K562 (cell line): ENCODE data around the gene CD164. TPM values are rescaled to one million over a fixed set of nuclear protein-coding genes. Genes with fewer than 3 reads are reported as not detected.

Source experiments
- ATAC-seq: fragments of 200-7000 bp; cut with Tn5 transposase; 3 replicates; pipeline ENCODE4 v1.9.1; 2020; ENCODE audit warnings: moderate library complexity
- BruUV-seq: library from RNA; stranded (reverse); fragments of 400-500 nt; replicated peaks from 2 replicates; lab custom pipeline; 2021; lab: Mats Ljungman, UMichigan
- CTCF ChIA-PET: fragments of 300-600 bp; formaldehyde crosslinking; extraction: SDS; loops from one replicate; lab custom pipeline; 2021; ENCODE audit warnings: low intra/inter-chr PET ratio; lab: Yijun Ruan, JAX
- POLR2A ChIA-PET: fragments of 300-600, 350-650 bp; sonication (Branson Sonifier 250); formaldehyde crosslinking; extraction: SDS; loops from one replicate; lab custom pipeline; 2021; ENCODE audit warnings: antibody characterized with exemption, inconsistent platforms; lab: Yijun Ruan, JAX
- DNase-seq, 4 experiments: peaks; one replicate each; pipeline versions ENCODE4 v3.0.0 to v3.0.0-alpha.2; 2011 to 2018; ENCODE audit warnings: low spot score in 3 of 4, mixed read lengths in 3 of 4; ENCODE audit errors: extremely low read depth in 1 of 4
- FAIRE-seq: peaks from 2 replicates; lab custom pipeline; 2011; peaks lifted over from hg19 to GRCh38; lab: Jason Lieb, UNC
- H2AFZ ChIP-seq: 2 replicates; pipeline ENCODE4 v1.6.0; 2011; ENCODE audit warnings: low read depth, low read length, control low read depth, inconsistent platforms
- H3K27ac ChIP-seq: fragments of 200-600 bp; 3 replicates; pipeline ENCODE4 v1.8.0; 2011; ENCODE audit warnings: low read depth, mild to moderate bottlenecking, control low read depth, inconsistent platforms, low read length, moderate library complexity, mixed read lengths; ENCODE audit errors: extremely low read depth
- H3K27me3 ChIP-seq, 2 experiments: fragments of 300-600 bp in 1 of 2; 2 replicates in 1 of 2; 3 replicates in 1 of 2; pipeline versions ENCODE4 v1.6.0 to v1.8.0; 2011; ENCODE audit warnings: inconsistent platforms in 2 of 2, low read length in 2 of 2, mild to moderate bottlenecking in 1 of 2, mixed read lengths in 1 of 2, moderate library complexity in 1 of 2; ENCODE audit not compliant: control insufficient read depth in 2 of 2, insufficient read depth in 2 of 2
- H3K36me3 ChIP-seq: fragments of 300-600 bp; 3 replicates; pipeline ENCODE4 v1.8.0; 2011; ENCODE audit warnings: mild to moderate bottlenecking, low read length, inconsistent platforms; ENCODE audit not compliant: control insufficient read depth, insufficient read depth
- H3K4me1 ChIP-seq, 2 experiments: fragments of 200-600 bp in 1 of 2; replicated peaks in 1 of 2; 2 replicates in 1 of 2; 3 replicates in 1 of 2; pipeline versions ENCODE4 v1.5.1 to v1.8.0; 2011; ENCODE audit warnings: inconsistent platforms in 2 of 2, low read length in 2 of 2, mild to moderate bottlenecking in 1 of 2, mixed read lengths in 1 of 2, moderate library complexity in 1 of 2; ENCODE audit not compliant: control insufficient read depth in 2 of 2, insufficient read depth in 2 of 2
- H3K4me2 ChIP-seq: 2 replicates; pipeline ENCODE4 v1.6.1; 2011; ENCODE audit warnings: low read length, control low read depth, inconsistent platforms, mixed read lengths; ENCODE audit not compliant: insufficient read depth
- H3K4me3 ChIP-seq: fragments of 200-600 bp; sonication (generic), shearing (Covaris generic); 2 replicates; pipeline ENCODE4 v1.5.1; 2016; ENCODE audit warnings: control low read depth, inconsistent platforms
- H3K79me2 ChIP-seq: fragments of 200-600 bp; 3 replicates; pipeline ENCODE4 v1.8.0; 2011; ENCODE audit warnings: low read length, inconsistent platforms; ENCODE audit not compliant: control insufficient read depth, insufficient read depth
- H3K9ac ChIP-seq, 2 experiments: 2 replicates each; pipeline versions ENCODE4 v1.6.0 to v1.6.1; 2011; ENCODE audit warnings: low read depth in 2 of 2, low read length in 2 of 2, control low read depth in 1 of 2, inconsistent platforms in 1 of 2, mild to moderate bottlenecking in 1 of 2, mixed read lengths in 1 of 2; ENCODE audit not compliant: insufficient read depth in 1 of 2
- H3K9me1 ChIP-seq: one replicate; pipeline ENCODE4 v1.6.0; 2011; ENCODE audit warnings: inconsistent platforms, mild to moderate bottlenecking, low read length, moderate library complexity; ENCODE audit not compliant: control insufficient read depth, insufficient read depth
- H3K9me3 ChIP-seq: replicated peaks from 2 replicates; pipeline ENCODE4 v1.5.1; 2011; ENCODE audit warnings: low read depth, low read length, inconsistent platforms; ENCODE audit not compliant: control insufficient read depth, insufficient read depth
- H4K20me1 ChIP-seq: replicated peaks from 2 replicates; pipeline ENCODE4 v1.6.1; 2011; ENCODE audit warnings: low read length, inconsistent platforms, mixed read lengths; ENCODE audit not compliant: control insufficient read depth, insufficient read depth
- CXXC5 ChIP-seq: fragments of 250-450 bp; sonication (Bioruptor Pico); IDR thresholded peaks from 2 replicates; pipeline ENCODE4 v1.8.0; 2022; ENCODE audit warnings: inconsistent platforms, mild to moderate bottlenecking, moderate library complexity
- ID3 ChIP-seq, 2 experiments: fragments of 250-450 bp in 1 of 2; fragments of 450-650 bp in 1 of 2; sonication (Bioruptor Pico) in 1 of 2; IDR thresholded peaks; 2 replicates each; pipeline versions ENCODE4 v1.6.1 to v1.8.0; 2016 to 2021; ENCODE audit warnings: mild to moderate bottlenecking in 2 of 2, moderate library complexity in 2 of 2, missing compliant biosample characterization in 1 of 2, missing genetic modification characterization in 1 of 2
- NR2C2 ChIP-seq, 2 experiments: fragments of 200-800 bp in 1 of 2; sonication (Bioruptor generic) in 1 of 2; sonication (generic) in 1 of 2; formaldehyde crosslinking in 1 of 2; IDR thresholded peaks; 2 replicates each; pipeline versions ENCODE4 v1.6.1 to v1.8.0; 2016 to 2022; ENCODE audit warnings: mild to moderate bottlenecking in 1 of 2, missing compliant biosample characterization in 1 of 2, missing genetic modification characterization in 1 of 2, missing genetic modification reagents in 1 of 2
- SMAD4 ChIP-seq: fragments of 250-450 bp; sonication (Bioruptor Pico); conservative IDR thresholded peaks from 2 replicates; pipeline ENCODE4 v1.8.0; 2021; ENCODE audit warnings: inconsistent platforms, mild to moderate bottlenecking, moderate library complexity
- ZNF589 ChIP-seq: fragments of 200-800 bp; sonication (Bioruptor generic); IDR thresholded peaks from 2 replicates; pipeline ENCODE4 v1.6.1; 2016; ENCODE audit warnings: low read depth, missing genetic modification characterization, missing compliant biosample characterization
- WGBS: fragments of 100-300 bp; shearing (Covaris generic); methylation state at CpG from one replicate; pipeline ENCODE4 v1.1.6; 2016; ENCODE audit warnings: low coverage, mixed read lengths; ENCODE audit not compliant: insufficient coverage; ENCODE audit errors: missing lambda C conversion rate; 5-methylcytosine and 5-hydroxymethylcytosine counted together
- in situ Hi-C: fragments of 300-500 bp; cut with MboI; formaldehyde crosslinking; loops from 4 replicates; pipeline ENCODE4 v1.15.0; 2018; ENCODE audit warnings: inconsistent platforms, mixed read lengths
- intact Hi-C: fragments of 100-400 bp; cut with micrococcal nuclease; formaldehyde crosslinking; loops from 2 replicates; pipeline ENCODE4 v1.14.2; 2022
- polyA plus RNA-seq, 8 experiments: library from polyadenylated mRNA; depleted of rRNA in 4 of 8; stranded (reverse) in 5 of 8; unstranded in 3 of 8; fragments of >200 nt; fragmentation: Nextera tagmentation in 2 of 8; fragmentation: Illumina TruSeq in 1 of 8; extraction: Ambion mirVana in 2 of 8; extraction: Trizol in 1 of 8; gene quantifications; 2 replicates each; pipeline versions ENCODE4 v1.2.1 to v1.2.3, GENCODE V29; 2011 to 2014; ENCODE audit warnings: inconsistent platforms in 1 of 8, missing spikeins in 1 of 8
- total RNA-seq, 7 experiments: library from RNA; depleted of rRNA in 6 of 7; stranded (reverse); fragments of >200 nt in 6 of 7; fragmentation: Illumina TruSeq in 2 of 7; extraction: Trizol in 2 of 7; gene quantifications; 2 replicates each; pipeline versions ENCODE4 v1.2.1 to v1.2.3, GENCODE V29; 2011 to 2021; ENCODE audit warnings: low replicate concordance in 1 of 7
- TF ChIP-seq, protein P1 (sequence below): IDR thresholded peaks from 2 replicates; pipeline ENCODE4 v1.6.1; 2012; ENCODE audit warnings: low read depth, low read length, improper control_type of control experiment, borderline replicate concordance
- TF ChIP-seq, protein P2 (sequence below): fragments of 250-450 bp; sonication (Bioruptor Pico); IDR thresholded peaks from 2 replicates; pipeline ENCODE4 v1.8.0; 2021; ENCODE audit warnings: moderate library complexity, mild to moderate bottlenecking, inconsistent platforms
- TF ChIP-seq, protein P3 (sequence below): fragments of 450-650 bp; IDR thresholded peaks from 2 replicates; pipeline ENCODE4 v1.6.1; 2017; ENCODE audit warnings: antibody characterized with exemption, mild to moderate bottlenecking

CD164 gene
- total and polyA plus RNA-seq, 9 of the 15 experiments (the other 6 are each of a cell fraction or from before 2014, with no cell fraction given): 79.5 to 317 (median 165) TPM

DNA sequence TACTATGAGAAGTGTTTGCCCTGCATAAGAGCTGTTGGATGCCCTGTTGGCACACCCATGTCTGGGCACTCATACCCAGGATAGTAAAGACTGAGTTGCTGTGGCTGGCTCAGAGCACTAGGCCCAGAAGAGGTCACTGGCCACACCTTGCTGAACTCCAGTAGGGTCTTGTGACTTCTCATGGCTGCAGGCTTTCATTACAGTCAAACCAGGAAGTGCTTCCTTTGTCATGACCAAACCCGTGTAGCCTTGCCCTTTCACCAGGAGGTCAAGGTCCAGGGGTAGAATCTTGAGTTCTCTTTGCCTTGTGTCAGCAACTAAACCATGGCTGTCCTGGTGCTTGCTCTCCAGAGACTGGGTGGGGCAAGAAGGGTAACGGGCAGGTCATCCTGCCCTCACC is 49.5 kb downstream of the CD164 start:
- CTCF ChIA-PET: no interaction called here
- Histone ChIP-seq H3K4me3 (no peak overlapping the region), H3K4me1 (peaks cover 0 to 12% of the 10 kb centered on the region in 2 experiments; a peak in 3 of 5 replicates), H3K36me3 (no peaks in the 10 kb centered on the region)
- TF ChIP-seq ID3 (CRISPR knock-in tag; IDR thresholded peaks at IDR 0.05) (no peak), ID3 (tag; IDR thresholded peaks at IDR 0.05) (0 out of 2 replicates have a peak, but pooled peaks have one; percentile 33), CXXC5 (peak; percentile 15; the same call in 1 of the 2 replicates), NR2C2 (CRISPR knock-in tag; IDR thresholded peaks at IDR 0.05) (no peak), NR2C2 (tag; IDR thresholded peaks at IDR 0.05) (peak; percentile 43; the same call in 1 of the 2 replicates), ZNF589 (CRISPR knock-in tag) (0 out of 2 replicates have a peak, but pooled peaks have one; percentile 35), SMAD4 (CRISPR knock-in tag) (peak; percentile 28; the same call in 1 of the 2 replicates)
- TF ChIP-seq, protein P1, sequence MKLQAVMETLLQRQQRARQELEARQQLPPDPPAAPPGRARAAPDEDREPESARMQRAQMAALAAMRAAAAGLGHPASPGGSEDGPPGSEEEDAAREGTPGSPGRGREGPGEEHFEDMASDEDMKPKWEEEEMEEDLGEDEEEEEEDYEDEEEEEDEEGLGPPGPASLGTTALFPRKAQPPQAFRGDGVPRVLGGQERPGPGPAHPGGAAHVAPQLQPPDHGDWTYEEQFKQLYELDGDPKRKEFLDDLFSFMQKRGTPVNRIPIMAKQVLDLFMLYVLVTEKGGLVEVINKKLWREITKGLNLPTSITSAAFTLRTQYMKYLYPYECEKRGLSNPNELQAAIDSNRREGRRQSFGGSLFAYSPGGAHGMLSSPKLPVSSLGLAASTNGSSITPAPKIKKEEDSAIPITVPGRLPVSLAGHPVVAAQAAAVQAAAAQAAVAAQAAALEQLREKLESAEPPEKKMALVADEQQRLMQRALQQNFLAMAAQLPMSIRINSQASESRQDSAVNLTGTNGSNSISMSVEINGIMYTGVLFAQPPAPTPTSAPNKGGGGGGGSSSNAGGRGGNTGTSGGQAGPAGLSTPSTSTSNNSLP: no peak
- TF ChIP-seq, protein P2, sequence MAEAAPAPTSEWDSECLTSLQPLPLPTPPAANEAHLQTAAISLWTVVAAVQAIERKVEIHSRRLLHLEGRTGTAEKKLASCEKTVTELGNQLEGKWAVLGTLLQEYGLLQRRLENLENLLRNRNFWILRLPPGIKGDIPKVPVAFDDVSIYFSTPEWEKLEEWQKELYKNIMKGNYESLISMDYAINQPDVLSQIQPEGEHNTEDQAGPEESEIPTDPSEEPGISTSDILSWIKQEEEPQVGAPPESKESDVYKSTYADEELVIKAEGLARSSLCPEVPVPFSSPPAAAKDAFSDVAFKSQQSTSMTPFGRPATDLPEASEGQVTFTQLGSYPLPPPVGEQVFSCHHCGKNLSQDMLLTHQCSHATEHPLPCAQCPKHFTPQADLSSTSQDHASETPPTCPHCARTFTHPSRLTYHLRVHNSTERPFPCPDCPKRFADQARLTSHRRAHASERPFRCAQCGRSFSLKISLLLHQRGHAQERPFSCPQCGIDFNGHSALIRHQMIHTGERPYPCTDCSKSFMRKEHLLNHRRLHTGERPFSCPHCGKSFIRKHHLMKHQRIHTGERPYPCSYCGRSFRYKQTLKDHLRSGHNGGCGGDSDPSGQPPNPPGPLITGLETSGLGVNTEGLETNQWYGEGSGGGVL: no peak
- TF ChIP-seq, protein P3, sequence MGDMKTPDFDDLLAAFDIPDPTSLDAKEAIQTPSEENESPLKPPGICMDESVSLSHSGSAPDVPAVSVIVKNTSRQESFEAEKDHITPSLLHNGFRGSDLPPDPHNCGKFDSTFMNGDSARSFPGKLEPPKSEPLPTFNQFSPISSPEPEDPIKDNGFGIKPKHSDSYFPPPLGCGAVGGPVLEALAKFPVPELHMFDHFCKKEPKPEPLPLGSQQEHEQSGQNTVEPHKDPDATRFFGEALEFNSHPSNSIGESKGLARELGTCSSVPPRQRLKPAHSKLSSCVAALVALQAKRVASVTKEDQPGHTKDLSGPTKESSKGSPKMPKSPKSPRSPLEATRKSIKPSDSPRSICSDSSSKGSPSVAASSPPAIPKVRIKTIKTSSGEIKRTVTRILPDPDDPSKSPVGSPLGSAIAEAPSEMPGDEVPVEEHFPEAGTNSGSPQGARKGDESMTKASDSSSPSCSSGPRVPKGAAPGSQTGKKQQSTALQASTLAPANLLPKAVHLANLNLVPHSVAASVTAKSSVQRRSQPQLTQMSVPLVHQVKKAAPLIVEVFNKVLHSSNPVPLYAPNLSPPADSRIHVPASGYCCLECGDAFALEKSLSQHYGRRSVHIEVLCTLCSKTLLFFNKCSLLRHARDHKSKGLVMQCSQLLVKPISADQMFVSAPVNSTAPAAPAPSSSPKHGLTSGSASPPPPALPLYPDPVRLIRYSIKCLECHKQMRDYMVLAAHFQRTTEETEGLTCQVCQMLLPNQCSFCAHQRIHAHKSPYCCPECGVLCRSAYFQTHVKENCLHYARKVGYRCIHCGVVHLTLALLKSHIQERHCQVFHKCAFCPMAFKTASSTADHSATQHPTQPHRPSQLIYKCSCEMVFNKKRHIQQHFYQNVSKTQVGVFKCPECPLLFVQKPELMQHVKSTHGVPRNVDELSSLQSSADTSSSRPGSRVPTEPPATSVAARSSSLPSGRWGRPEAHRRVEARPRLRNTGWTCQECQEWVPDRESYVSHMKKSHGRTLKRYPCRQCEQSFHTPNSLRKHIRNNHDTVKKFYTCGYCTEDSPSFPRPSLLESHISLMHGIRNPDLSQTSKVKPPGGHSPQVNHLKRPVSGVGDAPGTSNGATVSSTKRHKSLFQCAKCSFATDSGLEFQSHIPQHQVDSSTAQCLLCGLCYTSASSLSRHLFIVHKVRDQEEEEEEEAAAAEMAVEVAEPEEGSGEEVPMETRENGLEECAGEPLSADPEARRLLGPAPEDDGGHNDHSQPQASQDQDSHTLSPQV: 0 out of 2 replicates have a peak, but pooled peaks have one; percentile 30
- TF ChIP-seq, all 486 proteins: peak for 6
- Histone ChIP-seq H3K9me1 (no peaks in the 10 kb centered on the region), H3K27me3 (no peaks in the 10 kb centered on the region), H3K4me2 (no peak overlapping the region), H3K9ac (no peak overlapping the region), H3K9me3 (no peaks in the 10 kb centered on the region), H3K79me2 (no peaks in the 10 kb centered on the region), H4K20me1 (no peaks in the 10 kb centered on the region), H2AFZ (peak overlapping the region; percentile 46), H3K27ac (no peak overlapping the region)
- in situ Hi-C loops: no loop called here
- no TSS peak for BruUV-seq
- peak in 1 of 4 experiments; percentile 32 for DNase-seq
- 60% methylated on average over 2 of the region's 2 CpGs for WGBS
- intact Hi-C loops: no loop called here
- ATAC-seq: 0 out of 3 replicates have a peak, but pooled peaks have one; percentile 16
- no peak for FAIRE-seq
- POLR2A ChIA-PET: interaction anchor here (1.1 kb wide), 1 partner anchor 17 kb away, joined by 3 read pairs; no protein-coding TSS in a partner anchor
